HFF-Myc (cell line): ENCODE measurements around the gene GPHN.
"Not testable (repeated sequence)": the region's sequence is repeated elsewhere in the genome, so short reads cannot be mapped to it uniquely, and the experiment has no call there.

Experiments used
- DNase-seq: peaks from one replicate; pipeline ENCODE4 v3.0.0-alpha.2; 2011; ENCODE audit warnings: low read depth; ENCODE audit errors: extremely low read depth
- H3K4me3 ChIP-seq: replicated peaks from 2 replicates; pipeline ENCODE4 v1.5.1; 2011; ENCODE audit warnings: low read depth, mild to moderate bottlenecking, control low read depth, low read length
- TF ChIP-seq, protein P1 (sequence below): IDR thresholded peaks from 2 replicates; pipeline ENCODE4 v1.5.1; 2012; ENCODE audit warnings: mild to moderate bottlenecking, low read depth, low read length, control low read depth; ENCODE audit errors: missing control alignments

Gene GPHN

GRCh38 chr14:66717561-66718140 lies 209.7 kb downstream of the GPHN start:
- TF ChIP-seq, protein P1, sequence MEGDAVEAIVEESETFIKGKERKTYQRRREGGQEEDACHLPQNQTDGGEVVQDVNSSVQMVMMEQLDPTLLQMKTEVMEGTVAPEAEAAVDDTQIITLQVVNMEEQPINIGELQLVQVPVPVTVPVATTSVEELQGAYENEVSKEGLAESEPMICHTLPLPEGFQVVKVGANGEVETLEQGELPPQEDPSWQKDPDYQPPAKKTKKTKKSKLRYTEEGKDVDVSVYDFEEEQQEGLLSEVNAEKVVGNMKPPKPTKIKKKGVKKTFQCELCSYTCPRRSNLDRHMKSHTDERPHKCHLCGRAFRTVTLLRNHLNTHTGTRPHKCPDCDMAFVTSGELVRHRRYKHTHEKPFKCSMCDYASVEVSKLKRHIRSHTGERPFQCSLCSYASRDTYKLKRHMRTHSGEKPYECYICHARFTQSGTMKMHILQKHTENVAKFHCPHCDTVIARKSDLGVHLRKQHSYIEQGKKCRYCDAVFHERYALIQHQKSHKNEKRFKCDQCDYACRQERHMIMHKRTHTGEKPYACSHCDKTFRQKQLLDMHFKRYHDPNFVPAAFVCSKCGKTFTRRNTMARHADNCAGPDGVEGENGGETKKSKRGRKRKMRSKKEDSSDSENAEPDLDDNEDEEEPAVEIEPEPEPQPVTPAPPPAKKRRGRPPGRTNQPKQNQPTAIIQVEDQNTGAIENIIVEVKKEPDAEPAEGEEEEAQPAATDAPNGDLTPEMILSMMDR: no peak
- no peak for DNase-seq
- no peak overlapping the region for H3K4me3 ChIP-seq

DNA sequence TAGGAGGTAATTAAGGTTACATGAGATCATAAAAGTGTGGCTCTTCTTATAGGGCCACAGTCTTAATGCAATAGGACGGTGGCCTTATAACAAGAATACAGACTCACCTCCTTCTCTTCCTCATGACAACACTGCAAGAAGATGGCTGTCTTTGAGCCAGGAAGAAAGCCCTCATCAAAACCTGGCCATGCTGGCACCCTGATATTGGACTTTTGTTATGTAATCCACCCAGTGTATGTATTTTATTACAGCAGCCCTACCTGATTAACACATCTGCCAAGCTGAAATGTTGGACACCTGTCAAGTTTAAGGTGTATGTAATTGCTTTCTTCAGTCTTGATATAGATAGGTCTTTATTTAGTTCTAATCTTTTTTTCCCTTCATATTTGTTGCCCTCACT lies 217.0 kb downstream of the GPHN start:
- DNase-seq: no peak
- no peak overlapping the region for H3K4me3 ChIP-seq
- TF ChIP-seq, protein P1: no peak

- DNase-seq, H3K4me3 ChIP-seq: not testable (repeated sequence)
Measured at GRCh38 chr14:66731298-66731697, 223.4 kb downstream of the GPHN start.

DNA sequence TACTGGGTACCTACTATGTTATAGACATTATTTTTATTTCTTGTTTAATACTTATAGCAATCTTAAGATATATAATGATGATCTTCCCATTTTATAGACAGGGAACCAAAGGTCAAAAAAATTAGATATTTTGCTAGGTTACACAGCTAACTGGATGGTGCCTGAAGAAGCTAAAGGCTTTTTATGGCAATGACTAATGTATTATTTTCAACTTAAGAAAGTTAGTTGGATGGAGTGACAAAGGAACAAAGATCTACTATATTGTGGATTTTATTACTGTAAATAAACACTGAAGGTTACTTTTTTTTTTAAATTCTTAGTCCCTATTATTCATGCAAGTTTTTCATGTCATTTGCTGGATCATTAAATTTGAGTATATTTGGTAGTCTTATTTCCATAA lies 227.9 kb downstream of the GPHN start:
- TF ChIP-seq, protein P1: no peak
- H3K4me3 ChIP-seq: no peak overlapping the region
- no peak for DNase-seq

DNA sequence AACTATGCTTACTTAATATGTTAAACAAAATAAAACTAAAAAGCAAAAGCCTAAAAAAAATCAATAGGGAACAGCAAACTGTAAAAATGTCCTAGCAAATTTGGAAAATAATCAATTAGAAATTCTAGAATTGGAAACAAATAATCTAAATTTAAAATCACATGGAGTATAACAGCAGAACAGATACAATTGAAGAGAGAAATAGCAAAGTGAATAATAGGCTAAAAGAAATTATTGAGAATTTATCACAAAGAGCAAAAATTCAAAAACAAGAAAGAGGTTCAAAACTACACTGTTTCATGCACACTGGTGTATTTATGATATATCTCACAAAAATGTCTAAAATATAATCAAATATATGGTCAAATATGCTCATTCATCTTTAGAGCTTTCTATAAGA lies 231.9 kb downstream of the GPHN start:
- no peak for DNase-seq
- no peak overlapping the region for H3K4me3 ChIP-seq
- TF ChIP-seq, protein P1: no peak

- TF ChIP-seq, protein P1: no peak
- DNase-seq: no peak
- H3K4me3 ChIP-seq: no peak overlapping the region
Measured at GRCh38 chr14:66745078-66745477, 237.1 kb downstream of the GPHN start.

DNA sequence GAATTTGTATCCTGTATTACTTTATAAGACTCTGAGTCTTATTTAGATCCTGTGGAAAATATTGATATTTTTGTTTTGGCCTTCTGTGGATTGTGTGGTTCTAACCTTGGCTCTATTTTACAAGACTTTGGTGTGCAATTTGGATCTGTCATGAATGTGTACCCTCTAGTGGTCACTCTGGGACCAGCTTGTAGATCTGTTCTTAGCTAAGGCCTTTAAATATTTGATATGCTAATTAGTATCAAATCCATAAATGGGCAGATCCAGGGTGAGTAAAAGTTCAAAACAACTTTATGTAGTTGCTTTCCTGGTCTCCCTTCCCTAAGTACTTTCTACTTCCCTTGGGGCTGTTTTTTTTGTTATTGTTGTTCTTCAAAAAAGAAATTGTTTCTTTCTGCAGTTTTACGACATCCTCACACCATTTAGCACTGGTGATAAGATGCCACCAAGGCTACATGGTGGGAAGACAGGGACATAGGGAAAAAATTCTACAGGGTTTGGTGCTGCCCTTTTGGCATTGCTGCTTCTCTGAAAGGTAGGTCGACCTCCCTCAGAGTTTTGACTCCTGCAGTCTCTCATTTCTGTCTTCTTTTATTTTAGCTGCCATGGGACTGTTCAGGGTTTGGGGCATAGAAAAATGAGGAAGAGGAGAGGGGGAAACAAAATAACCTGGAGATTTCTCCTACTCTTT lies 238.5 kb downstream of the GPHN start:
- TF ChIP-seq, protein P1: peak; percentile 66
- DNase-seq: peak; percentile 21
- H3K4me3 ChIP-seq: no peak overlapping the region
